Amygdala (tissue), 56 donors: ENCODE data around the gene SECISBP2L.
A peak's percentile ranks its signal among the peaks of the same experiment; 100 is the strongest.
"Not testable (repeated sequence)": the region's sequence is repeated elsewhere in the genome, so short reads cannot be mapped to it uniquely, and the experiment has no call there.

Source experiments
- DNase-seq, 56 donors: peaks; one replicate each; lab custom pipeline; 2025; lab: John Stamatoyannopoulos, UW

The SECISBP2L gene, protein sequence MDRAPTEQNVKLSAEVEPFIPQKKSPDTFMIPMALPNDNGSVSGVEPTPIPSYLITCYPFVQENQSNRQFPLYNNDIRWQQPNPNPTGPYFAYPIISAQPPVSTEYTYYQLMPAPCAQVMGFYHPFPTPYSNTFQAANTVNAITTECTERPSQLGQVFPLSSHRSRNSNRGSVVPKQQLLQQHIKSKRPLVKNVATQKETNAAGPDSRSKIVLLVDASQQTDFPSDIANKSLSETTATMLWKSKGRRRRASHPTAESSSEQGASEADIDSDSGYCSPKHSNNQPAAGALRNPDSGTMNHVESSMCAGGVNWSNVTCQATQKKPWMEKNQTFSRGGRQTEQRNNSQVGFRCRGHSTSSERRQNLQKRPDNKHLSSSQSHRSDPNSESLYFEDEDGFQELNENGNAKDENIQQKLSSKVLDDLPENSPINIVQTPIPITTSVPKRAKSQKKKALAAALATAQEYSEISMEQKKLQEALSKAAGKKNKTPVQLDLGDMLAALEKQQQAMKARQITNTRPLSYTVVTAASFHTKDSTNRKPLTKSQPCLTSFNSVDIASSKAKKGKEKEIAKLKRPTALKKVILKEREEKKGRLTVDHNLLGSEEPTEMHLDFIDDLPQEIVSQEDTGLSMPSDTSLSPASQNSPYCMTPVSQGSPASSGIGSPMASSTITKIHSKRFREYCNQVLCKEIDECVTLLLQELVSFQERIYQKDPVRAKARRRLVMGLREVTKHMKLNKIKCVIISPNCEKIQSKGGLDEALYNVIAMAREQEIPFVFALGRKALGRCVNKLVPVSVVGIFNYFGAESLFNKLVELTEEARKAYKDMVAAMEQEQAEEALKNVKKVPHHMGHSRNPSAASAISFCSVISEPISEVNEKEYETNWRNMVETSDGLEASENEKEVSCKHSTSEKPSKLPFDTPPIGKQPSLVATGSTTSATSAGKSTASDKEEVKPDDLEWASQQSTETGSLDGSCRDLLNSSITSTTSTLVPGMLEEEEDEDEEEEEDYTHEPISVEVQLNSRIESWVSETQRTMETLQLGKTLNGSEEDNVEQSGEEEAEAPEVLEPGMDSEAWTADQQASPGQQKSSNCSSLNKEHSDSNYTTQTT

GRCh38 chr15:49046220-49047102 is at the start of gene SECISBP2L:
TSS of gene SECISBP2L (minus strand) at chr15:49046446. CDS start at chr15:49046299, 147 bp downstream.
- DNase-seq: peak; percentile 45 to 95 (median 89)

GRCh38 chr15:49094923-49095322 is 48.7 kb upstream of the SECISBP2L start:
- DNase-seq: no peak

GRCh38 chr15:49093252-49094105 is 47.2 kb upstream of the SECISBP2L start:
- DNase-seq: no peak

- DNase-seq: peak in 23 of 56 donors; percentile 2 to 56 (median 19)
Observed at GRCh38 chr15:49088996-49089395, 42.8 kb upstream of the SECISBP2L start.

DNA sequence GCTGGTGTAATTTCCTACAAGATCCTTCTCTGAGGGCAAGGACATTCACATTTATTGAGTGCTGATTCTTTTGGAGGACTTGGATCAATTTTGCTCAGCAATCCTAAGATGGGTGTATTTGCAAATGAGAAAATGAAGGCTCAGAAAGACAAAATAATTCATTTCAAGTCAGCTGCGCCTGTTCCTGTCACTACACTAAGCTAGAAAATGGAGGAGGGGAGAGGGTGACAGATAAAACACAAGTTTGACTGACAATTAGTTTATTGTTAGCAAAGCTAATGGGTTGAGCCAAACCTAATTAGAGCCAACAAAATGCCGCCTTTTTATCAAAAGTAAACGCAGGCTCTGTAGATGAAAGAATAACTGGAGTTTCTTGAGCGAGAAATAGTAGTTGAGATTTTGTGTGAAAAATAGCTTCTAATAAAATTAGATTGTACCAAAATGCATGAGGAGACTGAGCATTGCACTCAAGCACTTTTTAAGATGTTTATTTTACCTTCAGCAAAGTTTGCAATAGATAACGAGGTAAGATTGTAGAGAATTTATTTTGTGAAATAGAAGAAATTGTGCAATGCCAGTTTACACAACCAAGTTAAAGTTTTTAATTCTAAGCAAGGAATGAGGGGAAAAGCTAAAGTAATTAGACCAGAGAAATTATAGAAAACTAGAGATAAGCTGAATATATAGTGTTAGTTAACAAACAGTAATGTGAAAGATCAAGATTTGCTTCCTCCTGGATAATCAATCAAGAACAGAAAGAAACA is 39.6 kb upstream of the SECISBP2L start:
- DNase-seq: peak in 5 of 56 donors; percentile 6 to 39 (median 31)

- no peak for DNase-seq
Observed at GRCh38 chr15:49084285-49084570, 38.0 kb upstream of the SECISBP2L start.

GRCh38 chr15:49083401-49084284 is 37.4 kb upstream of the SECISBP2L start:
- DNase-seq: no peak

DNA sequence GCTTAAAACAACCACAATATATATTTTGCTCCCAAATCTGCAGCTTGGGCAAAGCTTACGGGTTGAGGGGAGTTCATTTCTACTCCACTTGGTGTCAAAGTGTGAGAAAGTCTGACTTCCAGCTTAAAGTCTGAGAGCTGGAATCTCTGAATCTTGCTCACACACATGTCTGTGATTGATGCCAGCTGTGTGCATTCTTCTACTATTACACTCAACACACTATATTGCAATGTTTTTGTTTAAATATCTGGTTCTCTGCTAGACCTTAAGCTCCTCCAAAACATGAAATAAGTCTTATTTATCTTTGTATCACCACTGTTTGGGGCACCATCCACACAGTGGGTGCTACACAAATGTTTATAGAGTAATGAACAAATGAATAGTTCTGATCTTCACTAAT is 36.7 kb upstream of the SECISBP2L start:
- no peak for DNase-seq

GRCh38 chr15:49079340-49080039 is 33.2 kb upstream of the SECISBP2L start:
- DNase-seq: no peak

- DNase-seq: no peak
Observed at GRCh38 chr15:49075881-49076280, 29.6 kb upstream of the SECISBP2L start.

DNA sequence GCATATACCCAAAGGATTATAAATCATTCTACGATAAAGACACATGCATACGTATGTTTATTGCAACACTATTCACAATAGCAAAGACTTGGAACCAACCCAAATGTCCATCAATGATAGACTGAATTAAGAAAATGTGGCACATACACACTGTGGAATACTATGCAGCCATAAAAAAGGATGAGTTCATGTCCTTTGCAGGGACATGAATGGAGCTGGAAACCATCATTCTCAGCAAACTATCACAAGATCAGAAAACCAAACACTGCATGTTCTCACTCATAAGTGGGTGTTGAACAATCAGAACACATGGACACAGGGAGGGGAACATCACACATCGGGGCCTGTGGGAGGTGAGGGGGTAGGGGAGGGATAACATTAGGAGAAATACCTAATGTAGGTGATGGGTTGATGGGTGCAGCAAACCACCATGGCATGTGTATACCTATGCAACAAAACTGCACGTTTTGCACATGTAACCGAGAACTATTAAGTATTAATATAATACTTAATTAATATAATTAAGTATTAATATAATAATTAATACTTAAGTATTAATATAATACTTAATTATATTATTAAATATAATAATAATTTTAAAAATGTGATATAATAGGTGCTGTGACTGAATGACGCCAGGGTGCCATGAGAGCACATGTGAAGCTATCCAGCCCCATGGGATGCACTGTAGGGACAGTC is 28.5 kb upstream of the SECISBP2L start:
- DNase-seq: not testable (repeated sequence)

DNA sequence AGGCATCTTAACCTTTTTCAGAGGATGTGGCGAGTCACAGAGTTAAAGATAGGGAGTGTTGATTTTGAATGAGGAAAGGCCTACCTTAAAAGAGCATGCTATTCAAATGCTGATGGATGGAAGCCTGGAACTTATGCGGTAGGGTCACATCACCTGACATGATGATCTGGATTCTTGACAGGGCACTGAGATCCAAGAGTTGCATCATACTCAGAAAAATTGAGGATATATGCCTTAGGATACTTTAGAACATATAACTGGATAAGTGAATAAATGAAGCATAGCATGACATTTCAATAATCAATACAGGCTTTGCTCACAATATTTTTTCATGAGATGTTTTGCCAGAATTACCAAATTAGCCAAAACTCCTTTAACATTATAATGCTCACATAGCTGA is 20.1 kb upstream of the SECISBP2L start:
- no peak for DNase-seq

- DNase-seq: no peak
Observed at GRCh38 chr15:49064884-49065283, 18.6 kb upstream of the SECISBP2L start.

GRCh38 chr15:49064281-49064653 is 18.0 kb upstream of the SECISBP2L start:
- DNase-seq: no peak

- DNase-seq: no peak
Observed at GRCh38 chr15:49063402-49064280, 17.4 kb upstream of the SECISBP2L start.
